ENCODE data around the gene PCDH9.

DNA sequence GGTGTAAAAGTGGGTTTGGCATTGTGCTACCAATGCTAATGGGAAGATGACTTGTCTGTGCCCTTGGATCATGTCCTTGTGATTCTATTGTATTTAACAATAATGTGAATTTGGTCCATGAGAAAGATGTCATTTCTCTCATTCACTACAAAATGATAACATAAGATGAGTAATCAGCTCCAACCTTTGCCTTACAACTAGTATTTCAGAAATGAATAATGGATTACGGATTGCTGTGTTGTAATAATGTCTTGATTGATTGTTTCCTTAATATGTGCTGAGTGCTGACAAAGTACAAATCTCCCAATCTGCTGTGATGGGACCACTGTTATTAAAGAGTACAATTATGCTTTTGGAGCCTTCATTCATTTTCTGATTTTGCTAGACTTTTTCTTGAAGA, 375.0 kb downstream of the PCDH9 start:
- TF ChIP-seq CTCF (conservative IDR thresholded peaks at IDR 0.05 in 1 of 2, IDR thresholded peaks at IDR 0.05 in 1 of 2; ENCODE audit: extremely low read depth in 1 of 2, insufficient read depth in 1 of 2, low read depth in 1 of 2, low read length in 2 of 2), result no peak
- no peak for TF ChIP-seq EZH2 (IDR thresholded peaks at IDR 0.05; ENCODE audit: borderline replicate concordance, low read length)

Data from mammary epithelial cell (primary cell).